IMR-90 (cell line): ENCODE measurements around the gene CABP1. TPM values are rescaled to one million over a fixed set of nuclear protein-coding genes. Genes with fewer than 3 reads are reported as not detected.

Source experiments
- ATAC-seq: fragments of 200-7000 bp; cut with Tn5 transposase; 2 replicates; pipeline ENCODE4 v1.9.1; 2020; ENCODE audit warnings: low read depth, mild to moderate bottlenecking, moderate library complexity
- BruUV-seq: library from RNA; stranded (reverse); fragments of 400-500 nt; replicated peaks from 2 replicates; lab custom pipeline; 2021; lab: Mats Ljungman, UMichigan
- CTCF ChIA-PET: fragments of 300-600 bp; formaldehyde crosslinking; extraction: SDS; loops from one replicate; lab custom pipeline; 2021; ENCODE audit warnings: antibody characterized with exemption; lab: Yijun Ruan, JAX
- POLR2A ChIA-PET: fragments of 300-600 bp; sonication (Branson Sonifier 250); formaldehyde crosslinking; loops from one replicate; lab custom pipeline; 2022; ENCODE audit warnings: antibody characterized with exemption; ENCODE audit not compliant: unreplicated experiment; lab: Charles Lee
- DNase-seq: peaks from one replicate; pipeline ENCODE4 v3.0.0; 2013
- H2AFZ ChIP-seq: replicated peaks from 2 replicates; pipeline ENCODE3; 2013; ENCODE audit warnings: low read length, mild to moderate bottlenecking; ENCODE audit not compliant: poor library complexity
- H2AK5ac ChIP-seq: 2 replicates; pipeline ENCODE4 v1.6.1; 2013; ENCODE audit warnings: low read depth, low read length, inconsistent platforms
- H2AK9ac ChIP-seq: replicated peaks from 2 replicates; pipeline ENCODE3; 2013; ENCODE audit warnings: mild to moderate bottlenecking, low read depth, low read length, moderate library complexity; ENCODE audit not compliant: poor library complexity
- H2BK120ac ChIP-seq: 2 replicates; pipeline ENCODE4 v1.6.1; 2013; ENCODE audit warnings: low read depth, low read length, inconsistent platforms
- H2BK15ac ChIP-seq: 3 replicates; pipeline ENCODE4 v1.6.1; 2013; ENCODE audit warnings: low read depth, low read length, inconsistent platforms
- H2BK20ac ChIP-seq: 2 replicates; pipeline ENCODE4 v1.6.1; 2013; ENCODE audit warnings: low read depth, mild to moderate bottlenecking, inconsistent platforms, low read length, moderate library complexity
- H2BK5ac ChIP-seq: 2 replicates; pipeline ENCODE4 v1.6.1; 2013; ENCODE audit warnings: mild to moderate bottlenecking, low read depth, low read length, inconsistent platforms; ENCODE audit not compliant: poor library complexity, severe bottlenecking
- H3K14ac ChIP-seq: replicated peaks from 2 replicates; pipeline ENCODE4 v1.6.1; 2013; ENCODE audit warnings: low read depth, low read length, inconsistent platforms
- H3K18ac ChIP-seq: 2 replicates; pipeline ENCODE4 v1.6.1; 2013; ENCODE audit warnings: low read depth, low read length, control low read depth
- H3K23ac ChIP-seq: 2 replicates; pipeline ENCODE4 v1.6.1; 2013; ENCODE audit warnings: low read depth, low read length, inconsistent platforms
- H3K27ac ChIP-seq: 2 replicates; pipeline ENCODE4 v1.5.1; 2013; ENCODE audit warnings: mild to moderate bottlenecking, control low read depth, low read length; ENCODE audit not compliant: insufficient read depth
- H3K27me3 ChIP-seq: 2 replicates; pipeline ENCODE4 v1.6.1; 2013; ENCODE audit warnings: low read length; ENCODE audit not compliant: control insufficient read depth, insufficient read depth
- H3K36me3 ChIP-seq: 2 replicates; pipeline ENCODE4 v1.6.1; 2013; ENCODE audit warnings: low read length, mixed read lengths; ENCODE audit not compliant: control insufficient read depth, insufficient read depth
- H3K4ac ChIP-seq: 2 replicates; pipeline ENCODE4 v1.6.1; 2013; ENCODE audit warnings: low read depth, low read length, inconsistent platforms
- H3K4me1 ChIP-seq: 2 replicates; pipeline ENCODE4 v1.6.1; 2013; ENCODE audit warnings: low read length, mixed read lengths; ENCODE audit not compliant: control insufficient read depth, insufficient read depth
- H3K4me2 ChIP-seq: 2 replicates; pipeline ENCODE4 v1.6.1; 2013; ENCODE audit warnings: low read depth, mild to moderate bottlenecking, control low read depth, low read length, moderate library complexity
- H3K4me3 ChIP-seq: 2 replicates; pipeline ENCODE4 v1.5.1; 2013; ENCODE audit warnings: low read depth, mild to moderate bottlenecking, control low read depth, low read length, moderate library complexity; ENCODE audit not compliant: insufficient read depth
- H3K56ac ChIP-seq: 2 replicates; pipeline ENCODE4 v1.6.1; 2013; ENCODE audit warnings: low read length, inconsistent platforms; ENCODE audit not compliant: insufficient read depth; ENCODE audit errors: extremely low read depth
- H3K79me1 ChIP-seq, 2 experiments: 2 replicates each; pipeline ENCODE4 v1.6.1; 2013; ENCODE audit warnings: low read length in 2 of 2, inconsistent platforms in 1 of 2, low read depth in 1 of 2
- H3K9ac ChIP-seq: 2 replicates; pipeline ENCODE4 v1.6.1; 2013; ENCODE audit warnings: low read depth, low read length, control low read depth
- H3K9me1 ChIP-seq: 2 replicates; pipeline ENCODE4 v1.6.1; 2013; ENCODE audit warnings: low read length, inconsistent platforms; ENCODE audit not compliant: insufficient read depth
- H3K9me3 ChIP-seq: 2 replicates; pipeline ENCODE4 v1.6.1; 2013; ENCODE audit warnings: low read length; ENCODE audit not compliant: control insufficient read depth, insufficient read depth
- H4K20me1 ChIP-seq: 2 replicates; pipeline ENCODE4 v1.6.1; 2013; ENCODE audit warnings: low read length, inconsistent platforms; ENCODE audit not compliant: insufficient read depth
- H4K5ac ChIP-seq: 2 replicates; pipeline ENCODE4 v1.6.1; 2013; ENCODE audit warnings: mild to moderate bottlenecking, low read depth, low read length, control low read depth
- H4K8ac ChIP-seq, 2 experiments: 2 replicates each; pipeline ENCODE4 v1.6.1; 2013; ENCODE audit warnings: low read depth in 2 of 2, low read length in 2 of 2, control low read depth in 1 of 2, inconsistent platforms in 1 of 2
- H4K91ac ChIP-seq: 2 replicates; pipeline ENCODE4 v1.6.1; 2013; ENCODE audit warnings: low read depth, low read length, inconsistent platforms; ENCODE audit not compliant: insufficient read depth
- BHLHE40 ChIP-seq: fragments of 150-350 bp; IDR thresholded peaks from 2 replicates; pipeline ENCODE4 v1.6.1; 2016; ENCODE audit warnings: mild to moderate bottlenecking, low read depth, low read length
- CHD1 ChIP-seq: IDR thresholded peaks from 2 replicates; pipeline ENCODE4 v1.6.1; 2012; ENCODE audit warnings: low read depth, low read length, improper control_type of control experiment
- CTCF ChIP-seq: conservative IDR thresholded peaks from 2 replicates; pipeline ENCODE4 v1.5.1; 2012; ENCODE audit warnings: mild to moderate bottlenecking, low read depth, low read length, improper control_type of control experiment
- FOS ChIP-seq: fragments of 150-350 bp; IDR thresholded peaks from 2 replicates; pipeline ENCODE4 v1.6.1; 2016; ENCODE audit warnings: low read depth, low read length
- MAFK ChIP-seq: IDR thresholded peaks from 2 replicates; pipeline ENCODE4 v1.6.1; 2012; ENCODE audit warnings: low read depth, low read length, improper control_type of control experiment
- NFE2L2 ChIP-seq: fragments of 150-350 bp; IDR thresholded peaks from 2 replicates; pipeline ENCODE4 v1.6.1; 2016; ENCODE audit warnings: low read depth, mild to moderate bottlenecking, low read length
- POLR2A ChIP-seq: IDR thresholded peaks from 2 replicates; pipeline ENCODE4 v1.6.1; 2012; ENCODE audit warnings: mild to moderate bottlenecking, low read depth, low read length
- RAD21 ChIP-seq: IDR thresholded peaks from 2 replicates; pipeline ENCODE4 v1.6.1; 2012; ENCODE audit warnings: low read length, improper control_type of control experiment
- RFX5 ChIP-seq: IDR thresholded peaks from 2 replicates; pipeline ENCODE4 v1.8.0; 2012; ENCODE audit warnings: low read depth, mild to moderate bottlenecking, low read length, moderate library complexity
- USF2 ChIP-seq: fragments of 150-350 bp; IDR thresholded peaks from 2 replicates; pipeline ENCODE4 v1.6.1; 2017; ENCODE audit warnings: mild to moderate bottlenecking, antibody characterized with exemption, low read length, low read depth
- WGBS, 2 experiments: methylation state at CpG; one replicate each; pipeline versions ENCODE4 v1.1.5 to v1.1.7; 2013; ENCODE audit warnings: missing lambda C conversion rate in 2 of 2; ENCODE audit not compliant: insufficient read length in 1 of 2; ENCODE audit errors: extremely low coverage in 2 of 2; 5-methylcytosine and 5-hydroxymethylcytosine counted together
- dilution Hi-C: fragments of 300-500 bp; cut with HindIII; formaldehyde crosslinking; loops from one replicate; pipeline ENCODE4 v1.14.3; 2018; ENCODE audit warnings: low sequenced_read_pairs; ENCODE audit not compliant: unreplicated experiment
- in situ Hi-C: fragments of 300-500 bp; cut with MboI; formaldehyde crosslinking; loops from 3 replicates; pipeline ENCODE4 v1.14.3; 2019; ENCODE audit warnings: low sequenced_read_pairs, inconsistent platforms, mixed read lengths
- intact Hi-C: fragments of 100-400 bp; cut with micrococcal nuclease; formaldehyde crosslinking; loops from 2 replicates; pipeline ENCODE4 v1.10.0; 2022
- polyA plus RNA-seq, 3 experiments: library from polyadenylated mRNA; depleted of rRNA; stranded (reverse); fragments of >200 nt; gene quantifications; 2 replicates each; pipeline ENCODE4 v1.2.3, GENCODE V29; 2012; ENCODE audit warnings: low replicate concordance in 1 of 3
- total RNA-seq: library from RNA; depleted of rRNA; stranded (reverse); fragments of >200 nt; gene quantifications from 2 replicates; pipeline ENCODE4 v1.2.3, GENCODE V29; 2012
- TF ChIP-seq, protein P1 (sequence below): fragments of 150-350 bp; IDR thresholded peaks from 2 replicates; pipeline ENCODE4 v1.6.1; 2016; ENCODE audit warnings: low read depth, mild to moderate bottlenecking, low read length, moderate library complexity, borderline replicate concordance

The CABP1 gene
- total and polyA plus RNA-seq, 2 of the 4 experiments (the other 2 are of a cell fraction), result 0.54 to 1.1 TPM

DNA sequence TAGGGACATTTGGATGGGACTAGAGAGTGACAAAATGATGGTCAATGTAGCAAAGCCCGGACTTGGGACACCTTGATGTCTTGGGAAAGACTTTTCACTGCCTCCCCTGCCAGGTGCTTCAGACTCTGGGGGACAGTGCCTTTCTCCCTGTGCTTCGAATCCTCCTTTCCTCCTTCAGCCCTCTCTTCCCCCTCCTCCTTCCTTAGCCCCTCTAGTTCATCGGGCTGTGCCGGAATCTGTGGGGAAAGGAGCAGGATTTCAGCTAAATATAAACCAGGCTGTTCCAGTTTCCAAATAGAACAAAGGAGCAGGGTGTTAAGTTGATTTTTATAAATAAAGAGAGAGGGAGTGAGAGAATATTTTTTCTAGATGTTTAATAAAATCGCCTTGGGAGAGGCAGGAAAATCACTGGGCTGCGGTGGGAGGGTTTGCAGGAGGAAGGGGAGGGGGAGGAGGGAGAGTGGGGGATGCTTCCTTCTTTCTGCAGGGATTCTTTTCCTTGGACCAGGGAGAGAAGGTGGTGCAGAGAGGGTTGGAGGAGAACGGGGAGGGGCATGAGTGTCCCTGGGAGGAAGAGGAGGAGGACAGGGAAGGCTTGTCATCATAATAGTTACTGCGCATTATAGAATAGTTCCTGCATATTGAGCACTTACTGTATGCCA lies 21.3 kb upstream of the CABP1 start:
- Histone ChIP-seq H2AK5ac (no peak overlapping the region), H3K27ac (no peak overlapping the region), H2BK5ac (no peak overlapping the region), H2AFZ (no peak overlapping the region), H3K18ac (no peak overlapping the region), H4K8ac (no peak overlapping the region), H3K79me1 (no peaks in the 10 kb centered on the region), H3K23ac (no peak overlapping the region; the same call in 1 of the 2 replicates), H4K20me1 (no peaks in the 10 kb centered on the region), H3K4me1 (no peaks in the 10 kb centered on the region), H2BK20ac (no peak overlapping the region), H3K4me3 (no peak overlapping the region), H3K4ac (no peak overlapping the region), H2BK120ac (no peak overlapping the region), H3K4me2 (no peak overlapping the region), H3K36me3 (no peaks in the 10 kb centered on the region), H3K56ac (no peak overlapping the region), H2AK9ac (no peak overlapping the region), H3K14ac (no peak overlapping the region), H3K27me3 (peaks cover 43% of the 10 kb centered on the region), H3K9me3 (no peaks in the 10 kb centered on the region), H4K91ac (no peak overlapping the region), H2BK15ac (no peak overlapping the region), H3K9ac (no peak overlapping the region), H4K5ac (no peak overlapping the region), H3K9me1 (no peaks in the 10 kb centered on the region)
- ChIA-PET CTCF (interaction anchor here (0.6 kb wide), 1 partner anchor 166 kb away, joined by 3 read pairs; no protein-coding TSS in a partner anchor), POLR2A (no interaction called here)
- DNase-seq, result no peak
- dilution Hi-C loops, result no loop called here
- BruUV-seq, result no TSS peak
- intact Hi-C loops, result no loop called here
- ATAC-seq, result no peak
- in situ Hi-C loops, result no loop called here
- no CpG with 5 or more reads among the region's 8 CpGs for WGBS, 2 experiments
- no peak for TF ChIP-seq RAD21
- no peak for TF ChIP-seq FOS
- no peak for TF ChIP-seq USF2
- TF ChIP-seq CHD1, result no peak
- no peak for TF ChIP-seq MAFK
- no peak for TF ChIP-seq NFE2L2
- TF ChIP-seq, protein P1, sequence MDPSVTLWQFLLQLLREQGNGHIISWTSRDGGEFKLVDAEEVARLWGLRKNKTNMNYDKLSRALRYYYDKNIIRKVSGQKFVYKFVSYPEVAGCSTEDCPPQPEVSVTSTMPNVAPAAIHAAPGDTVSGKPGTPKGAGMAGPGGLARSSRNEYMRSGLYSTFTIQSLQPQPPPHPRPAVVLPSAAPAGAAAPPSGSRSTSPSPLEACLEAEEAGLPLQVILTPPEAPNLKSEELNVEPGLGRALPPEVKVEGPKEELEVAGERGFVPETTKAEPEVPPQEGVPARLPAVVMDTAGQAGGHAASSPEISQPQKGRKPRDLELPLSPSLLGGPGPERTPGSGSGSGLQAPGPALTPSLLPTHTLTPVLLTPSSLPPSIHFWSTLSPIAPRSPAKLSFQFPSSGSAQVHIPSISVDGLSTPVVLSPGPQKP, result no peak
- TF ChIP-seq BHLHE40, result no peak
- no peak for TF ChIP-seq POLR2A
- TF ChIP-seq RFX5, result no peak
- no peak for TF ChIP-seq CTCF
